Stimulated activated CD8-positive, alpha-beta memory T cell treated with anti-CD3 and anti-CD28 coated beads, Interleukin-15, amount 100 ng/mL, for 24 hours (primary cell): ENCODE measurements around the gene RAD21L1.

Source experiments
- DNase-seq: peaks from one replicate; pipeline ENCODE4 v3.0.0-alpha.2; 2020; ENCODE audit warnings: low read depth

Gene RAD21L1

DNA sequence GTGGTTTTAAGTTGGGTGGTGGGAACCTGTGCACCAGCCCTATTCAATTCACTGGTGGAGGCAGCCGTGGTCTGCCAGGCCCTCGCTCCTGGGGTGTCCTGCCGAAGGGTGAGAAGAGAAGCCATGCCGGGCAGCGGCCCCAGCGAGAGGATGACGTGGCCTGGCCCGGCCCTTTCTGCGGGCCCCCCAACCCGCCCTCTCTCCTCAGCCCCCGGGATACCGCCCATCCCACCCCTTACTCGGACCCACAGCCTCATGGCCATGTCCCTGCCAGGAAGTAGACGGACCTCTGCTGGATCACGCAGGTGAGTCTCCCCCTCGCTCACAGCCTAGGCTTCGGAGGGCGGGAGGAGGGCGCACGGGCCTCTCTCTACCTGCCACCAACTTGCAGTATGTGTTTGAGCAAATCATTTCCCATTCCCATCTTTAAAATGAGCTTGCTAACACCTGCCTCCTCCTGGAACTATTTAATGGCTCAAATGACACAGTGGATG is 70.3 kb downstream of the RAD21L1 start:
- DNase-seq = no peak

DNA sequence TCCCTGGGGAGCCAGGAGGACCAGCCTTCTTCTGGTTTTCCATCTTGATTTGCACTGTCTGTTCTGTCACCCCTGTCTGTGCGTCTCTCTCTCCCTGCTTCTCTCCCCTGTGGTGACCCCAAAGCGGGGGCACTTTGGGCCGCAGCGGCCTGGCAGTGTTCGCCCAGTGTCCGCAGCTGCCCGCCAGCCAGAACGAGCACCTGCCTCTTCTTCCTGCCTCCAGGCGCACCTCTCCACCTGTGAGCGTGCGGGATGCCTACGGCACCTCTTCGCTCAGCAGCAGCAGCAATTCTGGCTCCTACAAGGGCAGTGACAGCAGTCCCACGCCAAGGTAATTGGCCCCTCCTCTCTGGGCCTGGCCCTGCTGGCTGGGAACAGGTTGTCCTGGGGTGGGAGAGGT is 71.1 kb downstream of the RAD21L1 start:
- DNase-seq = no peak

DNA sequence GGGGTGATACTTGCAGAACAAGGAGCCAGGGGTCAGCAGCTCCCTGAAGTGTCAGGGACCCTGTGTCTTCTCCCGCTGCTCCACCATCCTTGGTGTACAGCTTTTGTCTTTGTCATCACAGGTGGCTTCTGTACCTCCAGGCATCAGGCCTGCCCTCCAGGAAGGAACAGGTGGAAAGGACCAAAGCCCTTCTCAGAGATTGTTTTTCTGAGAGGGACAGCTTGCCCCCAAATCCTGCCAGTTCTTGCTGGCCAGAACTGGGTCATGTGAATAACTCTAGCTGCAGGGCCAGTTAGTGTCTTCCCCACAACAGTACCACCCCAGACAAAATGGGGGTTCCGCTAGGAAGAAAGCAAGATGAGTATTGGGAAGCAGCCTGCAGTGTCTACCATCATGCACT is 71.6 kb downstream of the RAD21L1 start:
- DNase-seq = no peak

DNA sequence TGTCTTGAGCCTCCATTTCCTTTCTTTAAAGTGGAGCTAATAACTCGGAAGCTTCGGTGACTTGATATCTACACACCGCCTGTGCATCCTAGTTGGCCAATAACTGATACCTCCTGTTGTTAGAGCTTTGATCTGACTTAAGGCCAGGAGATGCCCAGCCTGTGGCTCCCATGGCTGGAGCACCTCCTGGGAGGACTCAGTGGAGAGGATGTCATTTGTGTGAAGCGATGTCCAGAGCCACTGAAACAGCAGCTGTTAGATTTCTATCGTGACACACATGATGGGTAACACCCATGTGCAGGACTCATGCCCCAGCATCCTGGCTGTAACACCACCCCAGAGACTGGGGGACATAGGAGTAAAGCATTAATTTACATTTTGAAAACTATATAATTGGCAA is 72.3 kb downstream of the RAD21L1 start:
- no peak for DNase-seq

DNA sequence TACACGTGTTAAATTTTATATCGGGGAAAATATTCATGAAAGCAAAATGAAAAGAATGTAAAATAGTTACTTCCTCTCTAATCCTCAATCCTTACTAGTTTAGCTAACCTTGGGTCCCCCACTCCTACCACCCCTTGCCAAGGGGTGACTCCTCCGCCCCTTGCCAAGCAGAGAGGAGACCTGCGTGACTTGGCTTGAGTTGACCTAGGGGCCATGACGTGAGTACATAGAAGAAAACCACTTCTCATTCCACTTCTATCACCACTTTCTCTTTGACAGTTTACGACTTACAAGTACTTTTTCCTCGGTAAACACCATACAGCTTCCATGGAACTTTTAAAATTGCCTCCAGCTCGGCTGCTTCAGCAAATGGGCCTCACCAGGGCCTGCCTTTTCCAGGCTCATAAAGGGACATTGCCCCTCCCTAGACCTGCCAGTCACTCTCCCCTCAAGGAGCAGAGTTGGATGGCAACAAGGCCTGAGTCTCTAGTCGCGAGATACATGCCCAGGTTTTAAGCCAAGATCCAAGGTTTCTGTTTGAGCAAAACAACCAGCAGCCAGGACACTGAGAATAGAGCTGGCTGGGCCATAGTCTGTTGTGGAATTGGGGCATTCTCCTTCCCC is 73.2 kb downstream of the RAD21L1 start:
- DNase-seq = no peak

DNA sequence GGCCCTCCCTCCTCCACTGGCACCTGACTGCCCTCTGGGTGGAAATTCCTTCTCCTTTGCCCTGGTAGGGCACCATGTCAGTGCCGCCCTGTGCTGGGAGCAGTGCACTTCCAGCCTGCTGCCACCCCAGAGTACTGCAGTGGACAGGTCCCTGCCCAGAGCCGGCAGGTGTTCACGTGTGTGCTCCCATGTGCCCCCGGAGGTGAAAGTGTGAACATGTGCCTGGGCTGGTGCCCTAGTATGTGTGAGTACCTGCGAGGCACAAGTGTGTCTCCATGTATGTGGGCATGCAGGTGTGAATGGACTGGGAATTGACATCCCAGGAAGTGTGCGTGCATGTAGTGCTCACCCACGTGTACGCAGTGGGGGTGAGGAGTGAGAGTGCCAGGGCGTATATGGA is 73.7 kb downstream of the RAD21L1 start:
- DNase-seq = no peak

DNA sequence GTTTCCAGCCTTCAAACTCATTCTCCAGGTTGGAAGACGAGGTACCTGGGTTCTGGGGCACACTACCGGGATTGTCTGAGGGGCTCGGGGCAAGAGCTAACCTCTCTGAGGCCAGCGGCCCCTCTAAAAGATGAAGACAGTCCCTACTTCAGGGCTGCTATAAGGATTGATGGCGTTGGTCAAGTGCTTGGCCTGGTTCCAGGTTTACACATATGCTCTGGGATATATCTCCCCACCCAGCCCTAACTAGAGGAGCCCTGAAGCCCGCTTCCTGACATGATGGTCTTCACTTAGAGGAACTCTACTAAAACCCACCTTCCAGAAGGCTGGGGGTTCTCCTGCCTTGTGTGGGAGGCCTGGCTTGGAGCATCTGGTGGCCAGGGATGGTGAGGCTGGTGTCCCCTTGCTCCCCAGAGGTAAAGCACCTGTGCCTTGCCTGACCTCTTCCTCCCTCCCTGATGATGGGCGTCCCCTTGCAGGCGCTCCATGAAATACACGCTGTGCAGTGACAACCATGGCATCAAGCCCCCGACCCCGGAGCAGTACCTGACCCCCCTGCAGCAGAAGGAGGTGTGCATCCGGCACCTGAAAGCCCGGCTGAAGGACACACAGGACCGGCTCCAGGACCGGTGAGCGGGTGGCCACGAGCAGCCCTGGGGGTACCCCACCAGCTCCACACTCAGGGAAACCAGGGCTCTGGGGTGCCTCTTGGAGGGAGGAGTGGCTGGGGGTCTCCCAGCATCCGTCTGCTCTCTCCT is 74.4 kb downstream of the RAD21L1 start:
- DNase-seq = no peak

DNA sequence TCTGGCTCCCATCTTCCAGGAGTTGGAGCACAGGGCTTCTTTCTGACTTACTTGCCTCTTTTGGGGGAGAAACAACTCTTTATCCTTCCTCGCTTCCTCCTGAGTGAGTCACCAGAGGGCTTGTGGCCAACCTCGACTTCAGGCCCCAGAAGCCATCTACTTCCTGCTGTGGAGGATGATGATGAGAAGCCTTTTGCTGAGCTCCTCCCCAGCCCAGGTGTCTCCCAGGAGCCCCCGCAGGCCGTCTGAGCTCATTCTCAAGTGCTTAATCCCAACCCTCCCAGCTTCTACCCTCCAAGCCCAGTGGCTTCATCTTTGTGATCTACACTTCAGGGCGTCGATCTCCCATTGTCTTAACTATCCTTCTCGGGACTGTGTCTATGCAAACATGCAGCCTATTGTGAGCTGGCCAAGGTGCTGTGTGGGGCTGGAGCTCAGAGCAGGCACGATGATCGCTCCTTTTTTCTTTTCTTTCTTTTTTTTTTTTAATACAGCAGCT is 75.2 kb downstream of the RAD21L1 start:
- DNase-seq = no peak

DNA sequence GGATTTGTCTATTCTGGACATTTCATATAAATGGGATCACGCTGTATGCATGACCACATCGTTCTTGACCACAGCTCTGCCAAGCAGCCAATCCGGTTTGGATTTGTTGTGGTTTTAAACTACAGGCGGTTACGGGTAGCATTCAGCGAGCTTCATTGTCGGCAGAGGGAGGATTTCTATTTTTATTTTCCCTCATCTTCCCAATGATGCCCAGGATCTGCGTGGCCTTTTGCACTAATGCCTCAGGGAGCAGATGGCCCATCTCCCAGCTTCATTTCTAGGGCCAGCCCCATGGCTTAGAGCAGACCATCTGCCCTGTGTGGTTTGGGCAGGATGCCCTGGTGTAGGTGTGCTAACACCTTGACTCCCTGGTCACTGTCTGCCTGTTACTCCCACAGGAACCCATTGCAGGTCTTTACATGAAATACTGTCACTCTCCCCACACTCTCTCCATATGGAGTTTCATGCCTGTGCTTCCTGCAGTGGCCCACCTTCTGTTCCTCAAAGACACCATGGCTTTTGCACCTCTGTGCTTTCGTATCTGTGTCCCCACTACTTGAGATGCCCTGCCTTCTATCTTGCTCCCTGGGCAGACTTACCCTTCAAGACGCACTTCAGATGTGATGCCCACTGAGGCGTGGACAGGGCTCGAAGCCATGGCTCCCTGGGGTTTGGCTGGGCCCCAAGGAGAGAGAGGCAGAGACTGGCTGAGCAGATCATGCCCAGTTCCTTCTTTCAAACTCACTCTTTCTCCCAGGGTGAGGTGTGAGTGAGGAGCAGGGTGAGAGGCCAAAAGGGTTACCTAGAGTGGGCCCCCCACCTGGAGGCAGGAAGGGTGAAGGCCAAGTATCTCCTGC is 77.1 kb downstream of the RAD21L1 start:
- DNase-seq = no peak

DNA sequence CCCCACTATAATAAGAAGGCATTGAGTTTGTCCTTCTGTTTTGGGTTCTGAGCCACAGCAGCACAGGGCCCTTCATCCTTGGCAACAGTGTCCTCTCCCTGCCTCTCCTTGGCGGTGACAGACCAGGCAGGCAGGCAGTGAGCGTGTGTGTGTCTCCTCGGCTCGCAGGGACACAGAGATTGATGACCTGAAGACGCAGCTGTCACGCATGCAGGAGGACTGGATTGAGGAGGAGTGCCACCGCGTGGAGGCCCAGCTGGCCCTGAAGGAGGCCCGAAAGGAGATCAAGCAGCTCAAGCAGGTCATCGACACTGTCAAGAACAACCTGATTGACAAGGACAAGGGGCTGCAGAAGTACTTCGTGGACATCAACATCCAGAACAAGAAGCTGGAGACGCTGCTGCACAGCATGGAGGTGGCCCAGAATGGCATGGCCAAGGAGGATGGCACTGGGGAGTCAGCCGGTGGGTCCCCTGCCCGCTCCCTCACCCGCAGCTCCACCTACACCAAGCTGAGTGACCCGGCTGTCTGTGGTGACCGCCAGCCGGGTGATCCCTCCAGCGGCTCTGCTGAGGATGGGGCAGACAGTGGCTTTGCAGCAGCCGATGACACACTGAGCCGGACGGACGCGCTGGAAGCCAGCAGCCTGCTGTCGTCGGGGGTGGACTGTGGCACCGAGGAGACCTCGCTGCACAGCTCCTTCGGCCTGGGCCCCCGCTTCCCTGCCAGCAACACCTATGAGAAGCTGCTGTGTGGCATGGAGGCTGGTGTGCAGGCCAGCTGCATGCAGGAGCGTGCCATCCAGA is 79.1 kb downstream of the RAD21L1 start:
- DNase-seq = no peak
